NCI-H2171 (cell line): ENCODE measurements around the gene F13A1.

Experiments used
- DNase-seq: peaks from one replicate; lab custom pipeline; 2025; lab: John Stamatoyannopoulos, UW

The F13A1 gene

DNA sequence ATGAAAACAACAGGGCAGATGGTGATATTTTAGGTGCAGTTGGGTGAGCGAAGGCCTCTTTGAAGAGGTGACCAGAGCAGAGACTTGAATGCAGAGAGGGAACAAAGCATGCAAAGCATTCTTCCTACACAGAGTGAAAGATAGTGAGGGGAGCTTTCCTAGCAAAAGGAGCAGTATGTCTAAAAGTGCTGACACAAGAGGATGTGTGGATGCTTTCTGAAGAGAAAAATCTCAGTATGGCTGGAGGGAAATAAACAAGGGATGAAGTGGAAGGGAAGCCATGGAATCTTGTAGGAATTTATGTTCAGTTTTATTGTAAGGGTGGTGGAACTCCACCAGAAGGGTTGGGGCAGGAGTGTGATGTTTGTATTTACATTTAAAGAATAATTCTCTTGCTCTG is 128.6 kb downstream of the F13A1 start:
- DNase-seq: no peak

DNA sequence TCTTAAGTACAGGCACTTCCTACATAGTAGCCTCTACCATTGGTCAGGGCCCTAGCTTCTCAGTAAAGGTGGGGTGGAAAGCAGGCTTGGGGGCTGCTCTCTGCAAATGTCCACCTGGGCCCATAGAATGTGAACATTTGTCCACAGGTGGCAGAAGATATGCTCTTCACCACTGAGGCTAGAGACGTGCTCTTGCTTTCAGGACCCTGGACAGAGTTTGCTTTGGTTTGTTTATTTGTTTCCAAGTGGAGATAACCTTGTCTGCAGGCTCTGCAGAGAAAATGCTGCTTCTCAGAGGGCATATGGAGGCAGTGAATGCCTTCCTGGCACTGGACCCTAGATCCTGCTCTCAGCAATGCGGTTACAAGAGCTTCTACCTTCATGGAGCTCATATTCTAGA is 129.0 kb downstream of the F13A1 start:
- DNase-seq: no peak

DNA sequence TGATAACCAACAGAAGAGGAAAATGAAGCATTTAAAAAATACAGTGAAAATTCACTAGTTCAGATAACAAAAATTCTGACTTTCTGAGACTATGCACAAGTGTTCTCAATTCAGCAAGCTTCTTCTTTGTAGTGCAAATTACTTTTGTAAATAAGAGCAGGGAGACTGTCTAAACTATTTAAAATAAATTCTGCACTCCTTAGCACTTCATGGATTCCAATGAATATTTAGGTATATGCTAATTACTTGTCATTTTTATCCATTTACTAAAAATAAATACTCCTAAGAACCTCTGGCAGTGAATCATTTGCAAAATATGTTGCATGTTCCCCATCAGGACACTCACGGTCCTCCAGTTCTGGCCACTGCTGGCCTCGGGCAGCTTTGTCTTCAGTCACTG is 139.8 kb downstream of the F13A1 start:
- DNase-seq: no peak

DNA sequence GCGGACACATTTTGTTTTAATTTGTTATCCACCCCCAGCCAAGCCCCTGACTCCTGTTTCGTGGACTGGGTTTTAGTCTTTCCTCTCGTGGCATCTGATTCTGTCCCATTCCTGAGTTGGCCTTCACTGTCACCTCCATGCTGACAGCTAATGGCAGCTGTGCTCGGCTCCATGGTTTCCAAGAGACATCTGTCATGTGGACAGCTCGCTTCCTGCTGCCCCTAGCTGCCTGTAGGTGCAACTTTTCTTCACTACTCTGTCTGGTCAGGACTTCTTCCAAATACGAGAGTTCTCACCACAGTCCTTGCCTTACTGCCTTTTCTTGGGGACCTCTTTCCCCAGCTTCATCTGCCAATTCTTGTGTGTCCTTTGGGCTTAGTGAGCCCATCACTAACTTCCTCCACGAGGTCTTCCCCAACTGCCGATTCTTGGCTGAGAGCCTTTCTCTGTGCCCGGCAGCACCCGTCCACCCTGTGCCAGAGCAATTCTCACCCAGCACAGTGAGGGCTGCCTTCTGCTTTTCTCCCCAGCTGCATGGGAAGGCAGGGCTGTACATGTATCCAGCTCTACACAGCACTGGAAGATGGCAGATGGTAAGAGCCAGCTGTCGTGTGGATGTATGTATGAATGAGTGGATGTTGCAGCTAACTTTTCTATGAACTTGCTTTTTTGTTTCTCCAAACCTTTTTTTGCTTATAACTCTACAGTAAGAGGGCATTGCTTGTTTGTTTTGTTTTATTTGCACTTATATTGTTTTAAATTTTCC is 140.4 kb downstream of the F13A1 start:
- peak; percentile 13 for DNase-seq

DNA sequence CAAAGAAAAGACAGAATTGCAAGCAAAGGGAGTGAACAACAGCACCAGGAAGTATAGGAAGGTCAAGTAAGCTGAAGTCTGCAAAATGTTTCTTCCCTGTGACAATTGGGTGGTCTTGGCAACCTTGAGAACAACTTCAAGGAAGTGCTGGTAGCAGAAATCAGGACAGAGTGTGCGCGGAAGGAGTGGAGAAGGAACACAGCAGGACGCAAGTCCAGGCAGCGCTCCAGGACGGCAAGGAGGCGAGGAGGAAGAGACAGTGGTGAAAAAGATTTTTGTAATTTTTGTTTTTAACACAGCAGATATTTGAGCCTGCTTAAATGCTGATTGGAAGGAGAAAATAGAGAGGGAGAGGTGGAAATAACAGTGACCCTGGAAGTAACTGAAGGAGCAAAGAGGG is 141.7 kb downstream of the F13A1 start:
- DNase-seq: no peak

DNA sequence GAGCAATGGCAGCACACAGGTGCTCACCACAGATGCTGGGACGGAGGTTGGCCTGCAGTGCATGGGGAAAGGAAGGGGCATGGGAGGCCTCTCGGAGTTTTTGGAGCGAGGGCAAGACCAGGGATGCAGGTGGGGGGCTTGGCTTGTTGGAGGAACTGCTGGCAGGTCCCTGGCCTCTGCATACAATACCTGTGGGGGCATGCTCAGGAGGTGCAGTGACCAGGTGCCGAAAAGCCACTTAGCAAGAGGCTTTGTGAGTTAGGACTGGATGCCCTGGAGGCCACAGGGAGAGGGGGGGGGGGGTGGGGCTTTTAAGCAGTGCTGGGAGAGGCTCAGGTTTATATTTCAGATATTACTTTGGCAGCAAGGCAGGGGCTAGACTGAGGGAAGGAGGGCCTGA is 142.7 kb downstream of the F13A1 start:
- no peak for DNase-seq

DNA sequence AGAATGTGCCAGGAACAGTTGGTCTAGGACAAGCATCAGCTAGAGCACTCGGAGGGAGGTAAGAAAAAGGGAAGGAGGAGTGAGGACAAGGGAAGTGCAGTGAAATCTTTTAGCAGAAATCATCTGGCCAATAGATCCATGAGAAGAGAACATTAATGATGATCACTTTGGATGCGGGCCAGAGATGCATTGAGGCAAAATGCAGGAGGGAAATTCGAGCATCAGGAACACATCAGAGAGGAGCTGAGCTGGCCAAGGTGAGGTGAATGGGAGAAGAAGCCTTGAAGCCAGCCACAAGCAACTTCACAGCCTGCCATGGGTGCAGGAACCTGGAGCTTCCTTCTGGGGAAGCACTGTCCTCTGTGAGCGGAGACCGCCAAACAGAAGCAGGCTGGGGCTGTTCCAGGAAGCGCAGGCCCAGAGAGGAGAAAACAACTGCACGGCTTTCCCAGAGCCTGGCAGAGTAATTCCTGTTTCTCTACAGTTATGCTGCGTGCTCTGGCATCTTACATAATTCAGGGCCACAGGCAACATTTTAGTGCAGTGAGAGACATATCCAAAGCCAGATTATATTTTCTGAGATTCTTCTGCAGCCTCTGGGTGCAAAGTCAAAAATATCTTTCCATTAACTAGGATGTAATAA is 143.8 kb downstream of the F13A1 start:
- no peak for DNase-seq

DNA sequence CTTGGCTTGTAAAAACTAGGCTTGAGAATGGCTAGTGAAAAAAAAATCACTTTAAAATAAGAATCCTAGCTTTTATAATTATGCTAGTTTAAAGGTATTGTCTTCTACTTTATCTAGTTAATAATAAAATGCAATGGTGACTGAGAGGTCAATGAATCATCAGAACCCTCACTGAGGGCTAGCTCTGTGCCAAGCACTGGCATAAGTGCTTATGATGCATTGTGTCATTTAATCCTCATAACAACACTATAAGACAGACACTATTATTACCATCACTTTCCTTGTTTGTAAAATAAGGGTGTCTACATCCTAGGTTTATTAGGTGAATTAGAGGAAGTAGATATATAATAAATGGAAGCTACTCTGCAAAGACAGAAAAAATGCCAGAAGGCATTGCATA is 144.3 kb downstream of the F13A1 start:
- no peak for DNase-seq

DNA sequence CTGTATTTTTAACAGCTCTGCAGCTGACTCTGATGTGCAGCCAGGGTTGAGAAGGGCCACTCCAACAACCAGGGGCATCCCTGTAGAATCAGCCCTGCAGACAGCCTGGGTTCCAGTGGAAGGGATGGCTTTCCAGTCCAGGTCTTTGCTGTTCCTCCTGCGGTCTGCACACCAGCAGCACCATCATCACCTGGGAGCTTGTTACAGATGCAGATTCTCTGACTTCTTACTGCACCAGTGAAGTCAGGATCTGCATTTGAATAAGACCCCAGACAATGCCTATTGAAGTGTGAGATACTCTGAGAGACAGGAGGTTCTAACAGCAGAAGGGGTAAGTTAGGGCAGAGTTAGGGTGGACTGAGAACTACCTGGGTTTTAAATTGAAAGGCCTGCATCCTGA is 151.3 kb downstream of the F13A1 start:
- DNase-seq: no peak

DNA sequence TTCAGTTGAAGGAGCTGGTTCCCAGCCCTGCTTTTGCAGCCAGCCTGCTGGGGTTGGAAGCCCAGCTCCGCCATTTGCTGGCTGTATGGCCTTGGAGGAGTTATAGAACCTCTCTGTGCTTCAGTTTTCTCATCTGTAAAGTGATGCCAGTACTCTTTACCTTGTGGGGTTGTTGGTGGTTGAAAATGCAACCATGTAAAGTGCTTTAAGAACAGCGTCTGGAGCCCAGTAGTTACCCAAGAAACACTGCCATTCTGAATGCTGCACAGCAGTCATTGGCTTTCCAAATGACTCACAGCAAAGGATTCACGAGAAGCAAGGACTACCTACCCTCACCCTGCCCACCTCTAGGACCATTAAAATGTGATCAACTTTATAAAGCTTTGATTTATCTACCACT is 154.4 kb downstream of the F13A1 start:
- no peak for DNase-seq

DNA sequence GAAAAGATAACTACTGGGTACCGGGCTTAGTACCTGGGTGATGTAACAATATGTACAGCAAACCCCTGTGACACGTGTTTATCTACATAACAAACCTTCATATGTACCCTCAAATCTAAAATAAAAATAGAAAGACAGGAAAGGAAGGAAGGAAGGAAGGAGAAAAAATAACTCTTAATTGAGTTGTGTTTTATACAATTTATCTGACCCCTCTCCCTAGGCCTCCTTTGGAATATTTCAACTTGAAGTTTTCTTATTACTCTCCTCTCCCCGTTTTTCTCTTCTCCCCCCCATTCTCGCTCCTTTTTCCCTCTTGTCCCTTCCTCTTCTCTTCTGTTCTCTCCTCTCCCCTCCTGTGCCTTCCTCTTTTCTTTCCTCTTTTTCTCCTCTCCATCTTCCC is 156.1 kb downstream of the F13A1 start:
- no peak for DNase-seq

DNA sequence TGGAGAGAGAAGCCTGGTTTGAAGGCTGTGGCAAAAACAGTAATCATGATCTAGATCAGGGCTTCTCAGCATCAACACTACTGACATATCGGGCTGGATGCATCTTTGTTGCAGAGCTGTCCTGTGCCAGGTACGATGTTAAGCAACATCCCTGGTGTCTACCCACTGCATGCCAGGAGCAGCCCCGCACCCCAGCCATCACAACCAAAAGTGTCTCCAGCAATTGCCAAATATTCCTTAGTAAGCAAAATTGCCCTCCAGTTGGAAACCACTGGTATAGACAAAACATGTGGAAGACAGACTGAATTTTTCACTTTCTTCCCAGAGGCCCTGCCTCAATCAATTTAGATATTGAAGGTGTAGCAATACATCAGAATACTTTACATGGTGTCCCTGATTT is 166.1 kb downstream of the F13A1 start:
- DNase-seq: no peak

DNA sequence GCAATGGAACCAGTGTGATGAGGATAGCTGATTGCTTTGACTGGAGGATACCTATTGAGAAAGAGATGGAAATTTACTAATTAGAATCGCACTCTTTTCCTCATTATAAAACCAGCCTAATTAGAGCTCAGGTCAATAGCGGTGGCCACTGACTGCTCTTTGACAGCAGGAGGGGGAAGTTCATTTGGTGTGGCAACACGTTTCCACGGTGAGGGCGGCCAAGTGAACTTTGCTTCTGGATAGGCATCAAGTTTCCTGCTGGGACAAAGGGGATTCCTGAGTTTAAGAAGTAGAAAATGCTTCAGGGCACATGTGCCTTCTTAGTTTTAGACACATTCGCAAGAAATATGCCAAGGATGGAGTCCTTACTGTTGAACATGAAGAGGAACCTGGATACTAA is 168.4 kb downstream of the F13A1 start:
- no peak for DNase-seq

DNA sequence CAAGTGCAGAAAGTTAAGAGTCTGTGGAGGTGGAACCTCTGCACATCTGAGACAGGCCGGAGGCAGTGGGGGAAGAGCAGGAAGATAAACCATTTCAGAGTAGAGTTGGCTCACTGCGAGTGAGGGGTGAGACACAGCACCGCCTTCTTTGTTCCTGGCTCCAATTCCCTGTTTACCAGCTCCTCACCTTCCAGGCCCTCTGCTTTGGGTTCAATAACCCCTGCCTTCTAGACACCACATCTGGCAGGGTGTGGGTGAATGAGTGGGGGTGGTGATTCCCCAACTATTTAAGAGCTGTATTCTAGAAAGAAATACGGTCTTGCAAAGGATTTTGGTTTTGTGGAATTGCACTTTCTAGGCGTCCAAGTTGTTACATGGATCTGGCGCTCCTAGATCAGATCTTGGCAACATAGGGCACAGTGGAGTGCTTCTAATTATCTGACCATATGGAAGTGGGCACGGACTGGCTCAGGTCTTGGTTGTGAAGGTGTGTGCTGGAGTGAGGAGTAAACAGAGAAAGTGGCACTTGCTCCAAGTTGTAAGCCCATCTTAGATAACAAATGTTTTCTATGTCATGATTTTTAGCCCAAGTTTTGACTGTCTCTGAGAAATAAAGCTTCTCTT is 172.2 kb downstream of the F13A1 start:
- no peak for DNase-seq

DNA sequence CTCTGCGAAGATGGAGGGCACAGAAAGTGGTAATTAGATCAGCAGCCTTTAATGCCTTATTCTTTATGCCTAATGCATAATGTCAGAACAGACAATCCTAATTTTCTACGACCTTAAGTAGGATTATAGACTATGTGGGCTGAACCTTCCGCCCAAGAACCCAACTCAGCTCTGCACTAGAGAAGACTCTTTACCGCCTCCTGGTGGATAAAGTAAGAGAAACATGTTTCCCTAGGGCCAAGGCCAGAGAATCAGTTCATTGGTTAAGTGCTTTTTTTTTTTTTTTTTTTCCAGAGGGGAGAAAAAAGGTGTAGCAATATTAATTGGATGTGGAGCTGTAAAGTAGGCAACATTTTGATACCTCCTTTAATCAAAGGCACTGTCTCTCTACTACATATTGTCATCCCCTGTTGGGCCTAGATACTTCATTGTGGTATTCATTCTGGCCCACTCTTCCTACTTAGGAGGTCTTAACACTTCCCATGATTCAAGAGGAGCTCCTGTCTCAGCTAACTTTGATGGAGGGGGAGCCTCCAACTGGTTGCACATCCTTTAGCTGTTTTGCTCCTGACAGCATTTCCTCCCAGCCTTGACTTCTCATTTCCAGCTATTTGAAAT is 188.9 kb downstream of the F13A1 start:
- DNase-seq: no peak

DNA sequence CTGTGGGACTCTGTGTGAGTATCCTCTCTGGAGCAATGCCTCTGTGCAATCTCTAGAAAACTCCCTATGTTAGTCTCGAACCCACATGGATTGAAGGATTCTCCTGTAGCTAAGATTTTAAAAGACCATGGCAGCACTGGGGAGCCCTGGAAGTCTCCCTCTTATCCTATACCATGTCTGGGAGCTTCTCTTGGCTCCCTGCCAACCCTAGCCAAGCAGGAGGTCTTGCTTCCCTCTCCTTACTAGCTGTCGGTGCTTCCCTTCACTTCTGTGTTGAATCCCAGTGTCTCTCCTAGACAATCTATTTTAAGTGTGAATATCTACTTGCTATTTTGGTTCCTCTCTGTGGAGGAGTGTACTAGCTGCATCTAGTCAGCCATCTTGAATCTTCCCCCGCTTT is 195.0 kb downstream of the F13A1 start:
- no peak for DNase-seq

DNA sequence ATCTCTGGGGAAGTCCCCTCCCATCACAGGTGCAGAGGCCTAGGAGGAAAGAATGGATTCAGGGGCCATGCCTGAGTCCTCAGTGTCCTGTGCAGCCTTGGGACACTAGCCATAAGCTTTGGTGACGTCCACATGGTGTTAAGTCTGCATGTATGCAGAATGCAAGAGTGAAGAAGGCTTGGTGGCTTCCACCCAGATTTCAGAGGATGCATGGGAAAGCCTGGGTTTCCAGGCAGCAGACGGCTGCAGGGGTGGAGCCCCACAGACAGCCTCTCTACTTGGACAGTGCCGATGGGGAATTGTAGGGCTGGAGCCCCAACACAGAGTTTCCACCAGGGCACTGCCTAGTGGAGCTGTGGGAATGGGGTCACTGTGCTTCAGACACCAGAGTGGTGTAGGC is 196.7 kb downstream of the F13A1 start:
- no peak for DNase-seq

DNA sequence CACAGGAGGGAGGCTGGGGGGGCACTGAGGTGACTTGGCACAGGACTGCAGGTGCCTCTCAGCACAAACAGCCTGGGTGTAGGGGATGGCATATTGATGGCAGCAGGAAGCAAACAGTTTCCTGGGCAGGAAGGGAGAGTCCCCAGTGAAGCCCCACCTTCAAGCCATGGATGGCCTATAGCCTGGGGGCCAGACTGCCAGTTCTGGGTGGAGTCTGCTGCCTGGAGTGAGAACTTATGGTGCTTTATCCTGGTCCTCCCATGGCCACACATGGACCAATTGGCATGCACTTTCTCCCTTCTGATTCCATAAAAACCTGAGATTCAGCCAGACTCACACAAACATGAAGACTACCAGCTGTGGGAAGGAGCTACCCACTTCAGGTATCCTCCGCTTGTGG is 198.5 kb downstream of the F13A1 start:
- DNase-seq: no peak

DNA sequence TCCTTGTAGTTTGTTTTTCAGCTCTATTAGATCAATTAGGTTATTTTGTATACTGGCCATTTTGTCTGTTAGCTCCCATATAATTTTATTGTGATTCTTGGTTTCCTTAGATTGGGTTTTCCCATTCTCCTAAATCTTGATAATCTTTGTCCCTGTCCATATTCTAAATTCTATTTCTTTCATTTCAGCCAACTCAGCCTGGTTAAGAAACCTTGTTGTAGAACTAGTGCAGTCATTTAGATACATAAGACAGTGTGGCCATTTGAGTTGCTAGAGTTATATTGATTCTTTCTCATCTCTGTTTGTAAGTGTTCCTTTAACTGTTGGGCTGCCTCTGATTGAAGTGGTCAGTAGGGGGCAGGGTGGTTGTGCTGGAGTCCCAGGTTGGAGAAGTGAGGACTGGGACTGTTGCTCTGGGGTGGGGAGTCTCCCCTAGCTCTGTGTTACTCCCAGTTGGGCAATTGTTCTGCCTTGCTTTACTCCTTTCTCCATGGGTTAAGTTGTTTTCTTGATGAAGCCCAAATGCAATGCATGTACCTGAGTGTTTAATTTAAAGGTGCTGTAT is 214.9 kb downstream of the F13A1 start:
- DNase-seq: no peak
